Fibroblast of skin of back (primary cell): ENCODE measurements around the gene GOLT1B.

Experiments used
- DNase-seq: peaks from one replicate; pipeline ENCODE4 v3.0.0-alpha.2; 2013

GOLT1B gene

GRCh38 chr12:21566223-21566906 lies 64.8 kb downstream of the GOLT1B start:
- DNase-seq: no peak

- no peak for DNase-seq
These were observed 65.4 kb downstream of the GOLT1B start for GRCh38 chr12:21566907-21567394.
